ENCODE data around the gene CIZ1. TPM values are rescaled to one million over a fixed set of nuclear protein-coding genes. Genes with fewer than 3 reads are reported as not detected.

The CIZ1 gene
- total and polyA plus RNA-seq, 2 of the 13 experiments (the other 11 are each of a cell fraction or from before 2014, with no cell fraction given) = 30.6 to 50.3 TPM

- TF ChIP-seq DBP (CRISPR knock-in tag; IDR thresholded peaks at IDR 0.05; ENCODE audit: not compliant biosample characterization) (no peak), GABPA (IDR thresholded peaks at IDR 0.05; ENCODE audit: low read depth, low read length) (peak; percentile 48), GABPA (CRISPR knock-in tag; IDR thresholded peaks at IDR 0.05; ENCODE audit: low read depth) (peak; percentile 82), ZSCAN20 (CRISPR knock-in tag; IDR thresholded peaks at IDR 0.05; ENCODE audit: borderline replicate concordance) (no peak), SIN3A (IDR thresholded peaks at IDR 0.05; ENCODE audit: borderline replicate concordance, low read depth, low read length) (no peak), ZNF431 (CRISPR knock-in tag; IDR thresholded peaks at IDR 0.05; ENCODE audit: borderline replicate concordance, low read depth) (no peak), ZMYM2 (CRISPR knock-in tag; IDR thresholded peaks at IDR 0.05) (0 out of 2 replicates have a peak, but pooled peaks have one; percentile 60), ZBTB40 (IDR thresholded peaks at IDR 0.05) (no peak), ZBTB40 (CRISPR knock-in tag; IDR thresholded peaks at IDR 0.05) (no peak), ERF (CRISPR knock-in tag; IDR thresholded peaks at IDR 0.05) (no peak), ZNF616 (CRISPR knock-in tag; IDR thresholded peaks at IDR 0.05; ENCODE audit: low read depth) (no peak), HMG20A (CRISPR knock-in tag; IDR thresholded peaks at IDR 0.05; ENCODE audit: borderline replicate concordance) (no peak), ELF4 (CRISPR knock-in tag; IDR thresholded peaks at IDR 0.05; ENCODE audit: borderline replicate concordance) (0 out of 2 replicates have a peak, but pooled peaks have one; percentile 21), ZNF136 (CRISPR knock-in tag; IDR thresholded peaks at IDR 0.05; ENCODE audit: low read depth) (no peak), ZNF772 (CRISPR knock-in tag; IDR thresholded peaks at IDR 0.05) (0 out of 2 replicates have a peak, but pooled peaks have one; percentile 46), SYNCRIP (IDR thresholded peaks at IDR 0.05; ENCODE audit: insufficient read depth, low read depth, low read length) (no peak), MYC (CRISPR knock-in tag; IDR thresholded peaks at IDR 0.05; ENCODE audit: borderline replicate concordance) (peak; percentile 1; the same call in 1 of the 2 replicates), SAP130 (CRISPR knock-in tag; IDR thresholded peaks at IDR 0.05; ENCODE audit: low read depth) (peak; percentile 41), ZMYM4 (CRISPR knock-in tag; IDR thresholded peaks at IDR 0.05) (no peak), SRSF1 (optimal IDR thresholded peaks at IDR 0.05; ENCODE audit: low read depth, low read length) (peak; percentile 62), JUNB (CRISPR knock-in tag; IDR thresholded peaks at IDR 0.05; ENCODE audit: borderline replicate concordance) (no peak)
- TF ChIP-seq, protein P1, sequence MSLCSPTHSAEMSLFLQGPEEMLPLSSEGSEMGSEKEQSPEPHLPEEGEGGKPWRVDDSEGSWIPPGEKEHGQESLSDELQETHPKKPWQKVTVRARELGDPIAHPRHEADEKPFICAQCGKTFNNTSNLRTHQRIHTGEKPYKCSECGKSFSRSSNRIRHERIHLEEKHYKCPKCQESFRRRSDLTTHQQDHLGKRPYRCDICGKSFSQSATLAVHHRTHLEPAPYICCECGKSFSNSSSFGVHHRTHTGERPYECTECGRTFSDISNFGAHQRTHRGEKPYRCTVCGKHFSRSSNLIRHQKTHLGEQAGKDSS (CRISPR knock-in tag; IDR thresholded peaks at IDR 0.05; ENCODE audit: borderline replicate concordance, low read depth) = no peak
Measured at GRCh38 chr9:128159522-128159783, 31.9 kb downstream of the CIZ1 start (continued).

Measured in HepG2 (cell line).